OCI-LY7 (cell line): ENCODE measurements around the gene POC1A. TPM values are rescaled to one million over a fixed set of nuclear protein-coding genes. Genes with fewer than 3 reads are reported as not detected.

Experiments
- BruUV-seq: library from RNA; stranded (reverse); fragments of 400-500 nt; replicated peaks from 2 replicates; lab custom pipeline; 2021; lab: Mats Ljungman, UMichigan
- CTCF ChIA-PET: fragments of 300-600 bp; sonication (Branson Sonifier 250); formaldehyde crosslinking; loops from one replicate; lab custom pipeline; 2022; ENCODE audit warnings: antibody characterized with exemption; ENCODE audit not compliant: unreplicated experiment; lab: Charles Lee
- POLR2A ChIA-PET: fragments of 300-600 bp; sonication (Branson Sonifier 250); formaldehyde crosslinking; loops from one replicate; lab custom pipeline; 2022; ENCODE audit warnings: antibody characterized with exemption; lab: Charles Lee
- DNase-seq: peaks from one replicate; pipeline ENCODE4 v3.0.0-alpha.2; 2015; ENCODE audit warnings: low spot score
- H2AFZ ChIP-seq: fragments of 200-600 bp; sonication (generic), shearing (Covaris generic); 2 replicates; pipeline ENCODE4 v1.6.1; 2014; ENCODE audit warnings: mild to moderate bottlenecking, antibody characterized with exemption, low read length, moderate library complexity
- H3K27ac ChIP-seq: fragments of 200-600 bp; sonication (generic); 2 replicates; pipeline ENCODE4 v1.5.1; 2014; ENCODE audit warnings: mixed run types, low read depth, mild to moderate bottlenecking, moderate library complexity, low read length, inconsistent platforms; ENCODE audit not compliant: poor library complexity, severe bottlenecking
- H3K36me3 ChIP-seq: fragments of 200-600 bp; sonication (generic); 2 replicates; pipeline ENCODE4 v1.6.1; 2014; ENCODE audit warnings: mild to moderate bottlenecking, antibody characterized with exemption, low read length, moderate library complexity, mixed read lengths; ENCODE audit not compliant: insufficient read depth
- H3K4me1 ChIP-seq: fragments of 200-600 bp; sonication (generic); 2 replicates; pipeline ENCODE4 v1.5.1; 2014; ENCODE audit warnings: mild to moderate bottlenecking, low read length; ENCODE audit not compliant: insufficient read depth, poor library complexity, severe bottlenecking
- H3K4me2 ChIP-seq: fragments of 200-600 bp; sonication (generic); 2 replicates; pipeline ENCODE4 v1.6.1; 2014; ENCODE audit warnings: mild to moderate bottlenecking, low read length
- H3K4me3 ChIP-seq: fragments of 200-600 bp; sonication (generic); 2 replicates; pipeline ENCODE4 v1.5.1; 2014; ENCODE audit warnings: mild to moderate bottlenecking, low read depth, low read length; ENCODE audit not compliant: poor library complexity, severe bottlenecking
- H3K79me2 ChIP-seq: fragments of 200-600 bp; sonication (generic); 2 replicates; pipeline ENCODE4 v1.6.1; 2016; ENCODE audit warnings: low read depth, mild to moderate bottlenecking, low read length, moderate library complexity, mixed read lengths; ENCODE audit not compliant: insufficient read depth
- H3K9me2 ChIP-seq: fragments of 200-600 bp; sonication (generic); 2 replicates; pipeline ENCODE4 v1.6.1; 2016; ENCODE audit warnings: mild to moderate bottlenecking, low read length, mixed read lengths; ENCODE audit not compliant: insufficient read depth
- H3K9me3 ChIP-seq: fragments of 200-600 bp; sonication (generic); 2 replicates; pipeline ENCODE4 v1.6.1; 2014; ENCODE audit warnings: mild to moderate bottlenecking, mixed run types, low read length, mixed read lengths
- H4K20me1 ChIP-seq: fragments of 200-600 bp; sonication (generic); 2 replicates; pipeline ENCODE4 v1.6.1; 2014; ENCODE audit warnings: mild to moderate bottlenecking, antibody characterized with exemption, low read length, moderate library complexity, mixed read lengths; ENCODE audit not compliant: insufficient read depth
- EZH2phosphoT487 ChIP-seq: fragments of 200-600 bp; sonication (generic); IDR thresholded peaks from 2 replicates; pipeline ENCODE4 v1.6.1; 2018; ENCODE audit warnings: low read depth, borderline replicate concordance, mild to moderate bottlenecking, mixed run types, antibody characterized with exemption, low read length, moderate library complexity, mixed read lengths
- intact Hi-C: fragments of 100-400 bp; cut with micrococcal nuclease; formaldehyde crosslinking; loops from one replicate; pipeline ENCODE4 v1.10.0; 2022; ENCODE audit not compliant: unreplicated experiment
- total RNA-seq, 2 experiments: library from RNA; depleted of rRNA in 1 of 2; stranded (reverse); fragments of >200 nt in 1 of 2; shearing (Covaris generic) in 1 of 2; gene quantifications; 2 replicates each; pipeline ENCODE4 v1.2.3, GENCODE V29; 2014 to 2022
- TF ChIP-seq, protein P1 (sequence below): fragments of 200-600 bp; sonication (generic); conservative IDR thresholded peaks from 2 replicates; pipeline ENCODE4 v1.5.1; 2014; ENCODE audit warnings: mild to moderate bottlenecking, antibody characterized with exemption, low read length, moderate library complexity, mixed read lengths

POC1A gene
- total RNA-seq, 2 experiments from 2014 or later: 40.0 to 41.0 TPM

DNA sequence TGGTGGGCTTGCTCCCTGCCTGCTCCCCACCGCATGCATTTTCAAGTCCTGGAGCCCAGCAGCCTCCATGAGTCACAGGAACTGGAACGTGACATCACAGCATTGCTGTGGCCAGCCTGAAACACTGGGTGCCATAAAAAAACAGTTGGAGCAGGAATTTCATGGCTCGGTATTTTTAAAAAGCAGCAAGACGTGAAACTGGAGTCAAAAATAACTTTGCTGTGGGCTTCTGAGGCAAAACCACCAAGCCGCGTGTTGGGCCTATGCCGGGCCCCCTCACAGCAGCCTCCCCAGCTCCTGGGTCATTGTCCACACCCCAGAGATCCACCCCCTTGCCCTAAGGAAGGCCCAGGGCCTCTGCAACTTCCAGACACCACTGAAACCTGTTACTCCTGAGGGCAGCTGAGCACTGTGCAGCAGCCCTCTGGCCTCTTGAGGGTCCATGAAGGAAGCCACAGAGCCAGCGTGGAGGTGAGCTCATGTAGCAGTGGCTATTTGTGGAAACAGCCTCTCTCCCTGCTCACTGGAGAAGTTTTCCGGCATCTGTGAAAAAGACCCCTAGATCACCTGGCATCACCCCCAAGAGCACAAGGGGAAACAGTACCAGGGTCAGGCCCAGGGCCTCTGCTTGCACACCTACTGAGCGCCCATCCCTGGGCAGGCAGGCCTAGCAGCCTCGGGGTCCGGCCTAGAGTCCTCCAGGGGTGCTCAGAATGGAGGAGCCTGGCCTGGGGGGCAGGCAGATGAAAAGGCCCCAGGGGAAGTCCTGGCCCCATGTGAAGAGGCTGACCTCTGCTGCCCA, 63.9 kb downstream of the POC1A start:
- intact Hi-C loops: no loop called here
- POLR2A ChIA-PET: no interaction called here

DNA sequence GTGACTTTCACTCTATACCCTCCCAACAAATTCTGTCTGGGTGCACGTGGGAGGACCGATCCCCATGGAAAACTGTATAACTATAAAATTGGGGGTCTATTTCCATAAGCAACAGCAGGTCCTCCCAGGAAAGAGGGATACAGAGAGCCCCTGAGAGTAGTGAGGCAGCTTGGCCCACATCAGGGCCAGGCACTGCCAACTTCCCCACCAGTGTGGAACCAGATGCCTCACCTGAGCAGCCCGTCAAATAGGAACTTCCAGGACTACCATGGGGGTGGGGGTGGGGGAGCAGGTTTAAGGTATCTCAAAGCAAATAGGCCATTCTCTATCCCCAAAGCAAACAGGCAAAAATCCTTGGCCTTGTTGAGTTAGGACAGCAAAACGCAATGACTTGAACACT, 64.5 kb downstream of the POC1A start:
- intact Hi-C loops: no loop called here
- no peaks in the 10 kb centered on the region for H3K9me2 ChIP-seq
- H3K4me2 ChIP-seq: no peak overlapping the region
- H3K36me3 ChIP-seq: peaks cover 36% of the 10 kb centered on the region; the same call in 1 of the 2 replicates
- TF ChIP-seq, protein P1, sequence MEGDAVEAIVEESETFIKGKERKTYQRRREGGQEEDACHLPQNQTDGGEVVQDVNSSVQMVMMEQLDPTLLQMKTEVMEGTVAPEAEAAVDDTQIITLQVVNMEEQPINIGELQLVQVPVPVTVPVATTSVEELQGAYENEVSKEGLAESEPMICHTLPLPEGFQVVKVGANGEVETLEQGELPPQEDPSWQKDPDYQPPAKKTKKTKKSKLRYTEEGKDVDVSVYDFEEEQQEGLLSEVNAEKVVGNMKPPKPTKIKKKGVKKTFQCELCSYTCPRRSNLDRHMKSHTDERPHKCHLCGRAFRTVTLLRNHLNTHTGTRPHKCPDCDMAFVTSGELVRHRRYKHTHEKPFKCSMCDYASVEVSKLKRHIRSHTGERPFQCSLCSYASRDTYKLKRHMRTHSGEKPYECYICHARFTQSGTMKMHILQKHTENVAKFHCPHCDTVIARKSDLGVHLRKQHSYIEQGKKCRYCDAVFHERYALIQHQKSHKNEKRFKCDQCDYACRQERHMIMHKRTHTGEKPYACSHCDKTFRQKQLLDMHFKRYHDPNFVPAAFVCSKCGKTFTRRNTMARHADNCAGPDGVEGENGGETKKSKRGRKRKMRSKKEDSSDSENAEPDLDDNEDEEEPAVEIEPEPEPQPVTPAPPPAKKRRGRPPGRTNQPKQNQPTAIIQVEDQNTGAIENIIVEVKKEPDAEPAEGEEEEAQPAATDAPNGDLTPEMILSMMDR: no peak
- no peak for TF ChIP-seq EZH2phosphoT487
- H3K4me1 ChIP-seq: peaks cover 7% of the 10 kb centered on the region
- H2AFZ ChIP-seq: no peak overlapping the region
- H3K27ac ChIP-seq: no peak overlapping the region
- H4K20me1 ChIP-seq: no peaks in the 10 kb centered on the region
- DNase-seq: no peak
- H3K79me2 ChIP-seq: no peaks in the 10 kb centered on the region
- ChIA-PET POLR2A (no interaction called here), CTCF (no interaction called here)
- no TSS peak for BruUV-seq
- H3K9me3 ChIP-seq: no peaks in the 10 kb centered on the region
- H3K4me3 ChIP-seq: no peak overlapping the region

More for the DNA sequence above, 63.9 kb downstream of the POC1A start:
- no peaks in the 10 kb centered on the region for H3K9me3 ChIP-seq
- H2AFZ ChIP-seq: no peak overlapping the region
- H3K9me2 ChIP-seq: no peaks in the 10 kb centered on the region
- peaks cover 7% of the 10 kb centered on the region for H3K4me1 ChIP-seq
- no peak overlapping the region for H3K27ac ChIP-seq
- CTCF ChIA-PET: no interaction called here
- H3K36me3 ChIP-seq: peaks cover 42% of the 10 kb centered on the region; the same call in 1 of the 2 replicates
- no peak overlapping the region for H3K4me2 ChIP-seq
- no TSS peak for BruUV-seq
- DNase-seq: no peak
- no peak overlapping the region for H3K4me3 ChIP-seq
- H3K79me2 ChIP-seq: no peaks in the 10 kb centered on the region
- TF ChIP-seq, protein P1: no peak
- no peak for TF ChIP-seq EZH2phosphoT487
- no peaks in the 10 kb centered on the region for H4K20me1 ChIP-seq
